CD14-positive monocyte (primary cell): Measurements from ENCODE around the gene BMPR1B. TPM values are rescaled to one million over a fixed set of nuclear protein-coding genes. Genes with fewer than 3 reads are reported as not detected.

Experiments
- DNase-seq, 3 donors: peaks; one replicate each; pipeline ENCODE4 v3.0.0-alpha.2; 2011 to 2022
- H2AFZ ChIP-seq: 2 replicates; pipeline ENCODE4 v1.6.0; 2012; ENCODE audit warnings: mild to moderate bottlenecking, low read depth, low read length, inconsistent platforms; ENCODE audit not compliant: insufficient read depth, poor library complexity, severe bottlenecking
- H3K27ac ChIP-seq, 2 donors: 1 replicate in 1 of 2; 2 replicates in 1 of 2; pipeline ENCODE4 v1.5.1; 2012 to 2013; ENCODE audit warnings: low read length in 2 of 2, control low read depth in 1 of 2, inconsistent platforms in 1 of 2, low read depth in 1 of 2, mild to moderate bottlenecking in 1 of 2
- H3K27me3 ChIP-seq, 2 donors: one replicate each; pipeline versions ENCODE4 v1.6.0 to v1.6.1; 2011 to 2013; ENCODE audit warnings: low read length in 2 of 2; ENCODE audit not compliant: control insufficient read depth in 2 of 2, insufficient read depth in 2 of 2
- H3K36me3 ChIP-seq, 2 donors: replicated peaks in 1 of 2; 1 replicate in 1 of 2; 2 replicates in 1 of 2; pipeline versions ENCODE4 v1.5.1 to v1.6.1; 2012 to 2013; ENCODE audit warnings: low read length in 2 of 2, control low read depth in 1 of 2, inconsistent platforms in 1 of 2, mild to moderate bottlenecking in 1 of 2; ENCODE audit not compliant: insufficient read depth in 2 of 2, control insufficient read depth in 1 of 2
- H3K4me1 ChIP-seq, 2 donors: 1 replicate in 1 of 2; 2 replicates in 1 of 2; pipeline versions ENCODE4 v1.5.1 to v1.6.1; 2012 to 2013; ENCODE audit warnings: low read length in 2 of 2, control low read depth in 1 of 2, inconsistent platforms in 1 of 2, mild to moderate bottlenecking in 1 of 2, moderate library complexity in 1 of 2; ENCODE audit not compliant: insufficient read depth in 2 of 2, control insufficient read depth in 1 of 2
- H3K4me2 ChIP-seq: replicated peaks from 2 replicates; pipeline ENCODE3; 2012; ENCODE audit warnings: low read length, moderate library complexity, mild to moderate bottlenecking; ENCODE audit not compliant: poor library complexity, severe bottlenecking; ENCODE audit errors: extremely low read depth
- H3K4me3 ChIP-seq, 3 experiments: fragments of 200-600 bp in 1 of 3; sonication (generic) in 1 of 3; replicated peaks in 1 of 3; 1 replicate in 2 of 3; 2 replicates in 1 of 3; pipeline ENCODE4 v1.5.1; 2011 to 2013; ENCODE audit warnings: low read length in 3 of 3, mild to moderate bottlenecking in 3 of 3, control low read depth in 2 of 3, low read depth in 2 of 3, inconsistent platforms in 1 of 3, moderate library complexity in 1 of 3
- H3K79me2 ChIP-seq: 2 replicates; pipeline ENCODE4 v1.6.0; 2012; ENCODE audit warnings: mild to moderate bottlenecking, control low read depth, inconsistent platforms, low read length, moderate library complexity; ENCODE audit not compliant: insufficient read depth
- H3K9ac ChIP-seq: 2 replicates; pipeline ENCODE4 v1.6.0; 2017; ENCODE audit warnings: low read length, mild to moderate bottlenecking; ENCODE audit not compliant: insufficient read depth, poor library complexity, severe bottlenecking
- H3K9me3 ChIP-seq, 2 donors: replicated peaks in 1 of 2; 1 replicate in 1 of 2; 2 replicates in 1 of 2; pipeline versions ENCODE4 v1.5.1 to v1.6.1; 2012 to 2013; ENCODE audit warnings: low read length in 2 of 2, control low read depth in 1 of 2; ENCODE audit not compliant: control insufficient read depth in 1 of 2, insufficient read depth in 1 of 2
- H4K20me1 ChIP-seq: 2 replicates; pipeline ENCODE4 v1.6.0; 2012; ENCODE audit warnings: mild to moderate bottlenecking, low read length, control low read depth, moderate library complexity; ENCODE audit not compliant: insufficient read depth
- H3K27ac Mint-ChIP-seq, 7 donors: one replicate each; pipeline ENCODE4 v1.8.0; 2020; ENCODE audit warnings: mild to moderate bottlenecking in 7 of 7, mixed read lengths in 7 of 7, moderate library complexity in 6 of 7, inconsistent platforms in 2 of 7
- H3K27me3 Mint-ChIP-seq, 3 donors: one replicate each; pipeline ENCODE4 v1.8.0; 2021 to 2022; ENCODE audit warnings: low read depth in 3 of 3, mild to moderate bottlenecking in 3 of 3, mixed read lengths in 3 of 3, moderate library complexity in 3 of 3, inconsistent platforms in 1 of 3
- H3K36me3 Mint-ChIP-seq, 2 donors: one replicate each; pipeline ENCODE4 v1.8.0; 2020; ENCODE audit warnings: mixed read lengths in 2 of 2, inconsistent platforms in 1 of 2, mild to moderate bottlenecking in 1 of 2
- H3K4me1 Mint-ChIP-seq: one replicate; pipeline ENCODE4 v1.8.0; 2020; ENCODE audit warnings: mild to moderate bottlenecking, mixed read lengths
- H3K4me3 Mint-ChIP-seq, 2 donors: one replicate each; pipeline ENCODE4 v1.8.0; 2020; ENCODE audit warnings: mild to moderate bottlenecking in 2 of 2, mixed read lengths in 2 of 2, moderate library complexity in 1 of 2
- H3K9me3 Mint-ChIP-seq, 7 donors: one replicate each; pipeline ENCODE4 v1.8.0; 2020 to 2022; ENCODE audit warnings: mixed read lengths in 7 of 7, mild to moderate bottlenecking in 6 of 7, moderate library complexity in 6 of 7, inconsistent platforms in 2 of 7
- CTCF ChIP-seq: fragments of 200-600 bp; IDR thresholded peaks from one replicate; pipeline ENCODE4 v1.8.0; 2022; ENCODE audit warnings: antibody characterized with exemption, mild to moderate bottlenecking
- WGBS: methylation state at CpG from one replicate; pipeline ENCODE4 v1.1.5; 2013; ENCODE audit warnings: missing lambda C conversion rate; ENCODE audit not compliant: insufficient coverage; 5-methylcytosine and 5-hydroxymethylcytosine counted together
- intact Hi-C, 2 donors: fragments of 100-400 bp; cut with micrococcal nuclease; formaldehyde crosslinking; loops; one replicate each; pipeline versions ENCODE4 v1.15.0 to v1.15.1; 2023
- polyA plus RNA-seq, 3 donors: library from polyadenylated mRNA; depleted of rRNA in 1 of 3; unstranded in 2 of 3; stranded (reverse) in 1 of 3; fragments of 300-500 nt in 2 of 3; fragments of >200 nt in 1 of 3; fragmentation: Illumina TruSeq in 2 of 3; gene quantifications; 1 replicate in 2 of 3; 2 replicates in 1 of 3; pipeline ENCODE4 v1.2.3, GENCODE V29; 2012 to 2021

Gene BMPR1B
- polyA plus RNA-seq, 3 donors: not detected

- no peaks in the 10 kb centered on the region for H4K20me1 ChIP-seq
- DNase-seq: no peak
- WGBS: no CpG with 5 or more reads among the region's 1 CpG
- no peak overlapping the region for H3K4me3 ChIP-seq
- H3K9ac ChIP-seq: no peak overlapping the region
- TF ChIP-seq CTCF: no peak
- Mint-ChIP-seq H3K36me3 (no peaks in the 10 kb centered on the region), H3K27ac (no peak overlapping the region), H3K9me3 (peaks cover 0 to 9% (median 0%) of the 10 kb centered on the region in 7 donors), H3K27me3 (no peaks in the 10 kb centered on the region), H3K4me1 (no peaks in the 10 kb centered on the region), H3K4me3 (no peak overlapping the region)
- H3K79me2 ChIP-seq: no peaks in the 10 kb centered on the region
- intact Hi-C loops: no loop called here
- no peaks in the 10 kb centered on the region for H3K9me3 ChIP-seq
- no peak overlapping the region for H2AFZ ChIP-seq
- H3K4me2 ChIP-seq: no peak overlapping the region
- H3K27me3 ChIP-seq: no peaks in the 10 kb centered on the region
- H3K36me3 ChIP-seq: no peaks in the 10 kb centered on the region
- H3K4me1 ChIP-seq: no peaks in the 10 kb centered on the region
- H3K27ac ChIP-seq: no peak overlapping the region
These were observed 256.3 kb downstream of the BMPR1B start for GRCh38 chr4:95014068-95014467.

- Mint-ChIP-seq H3K4me3 (no peak overlapping the region), H3K9me3 (peaks cover 0 to 9% (median 0%) of the 10 kb centered on the region in 7 donors), H3K27me3 (no peaks in the 10 kb centered on the region), H3K4me1 (no peaks in the 10 kb centered on the region), H3K27ac (no peak overlapping the region), H3K36me3 (no peaks in the 10 kb centered on the region)
- no peak overlapping the region for H2AFZ ChIP-seq
- no peaks in the 10 kb centered on the region for H3K4me1 ChIP-seq
- no peak for TF ChIP-seq CTCF
- H3K4me2 ChIP-seq: no peak overlapping the region
- no peaks in the 10 kb centered on the region for H3K79me2 ChIP-seq
- no peaks in the 10 kb centered on the region for H4K20me1 ChIP-seq
- no peak overlapping the region for H3K27ac ChIP-seq
- intact Hi-C loops: no loop called here
- DNase-seq: no peak
- no peak overlapping the region for H3K9ac ChIP-seq
- no CpG with 5 or more reads among the region's 3 CpGs for WGBS
- no peaks in the 10 kb centered on the region for H3K36me3 ChIP-seq
- H3K4me3 ChIP-seq: no peak overlapping the region
- no peaks in the 10 kb centered on the region for H3K27me3 ChIP-seq
- no peaks in the 10 kb centered on the region for H3K9me3 ChIP-seq
These were observed 259.7 kb downstream of the BMPR1B start for GRCh38 chr4:95017305-95018064.
